ENCODE measurements around the gene CEP350.

Gene CEP350

DNA sequence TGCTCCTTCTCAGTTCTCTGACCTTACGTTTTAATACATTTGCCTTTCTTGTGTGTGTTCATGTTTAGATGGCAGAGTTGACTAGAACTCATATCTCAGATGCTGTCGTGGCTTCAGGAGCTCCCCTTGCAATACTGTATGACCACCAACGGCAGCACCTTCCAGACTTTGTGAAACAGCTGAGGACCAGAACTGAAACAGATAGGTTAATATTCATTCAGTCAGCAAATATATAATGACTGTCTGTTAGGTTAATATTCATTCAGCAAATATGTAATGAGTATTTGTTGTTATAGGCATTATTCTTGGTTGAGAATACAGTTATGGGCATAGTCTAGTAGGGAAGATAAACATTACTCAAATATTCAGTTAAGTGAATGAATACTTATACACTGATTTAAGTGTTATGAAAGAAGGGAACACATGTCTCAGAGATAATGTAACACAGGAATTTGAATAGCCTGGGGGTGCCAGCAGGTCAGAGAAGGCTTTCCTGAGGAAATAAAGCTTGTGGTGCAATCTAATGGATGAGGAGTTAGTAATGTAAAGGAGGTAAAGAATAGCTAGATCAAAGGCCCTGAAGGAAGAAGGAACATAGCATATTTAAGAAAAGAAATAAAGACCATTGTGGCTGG lies 88.5 kb downstream of the CEP350 start:
- H3K27ac ChIP-seq: peak overlapping the region; percentile 48
- peak; percentile 29 for DNase-seq (ENCODE audit: low read depth, low spot score)

DNA sequence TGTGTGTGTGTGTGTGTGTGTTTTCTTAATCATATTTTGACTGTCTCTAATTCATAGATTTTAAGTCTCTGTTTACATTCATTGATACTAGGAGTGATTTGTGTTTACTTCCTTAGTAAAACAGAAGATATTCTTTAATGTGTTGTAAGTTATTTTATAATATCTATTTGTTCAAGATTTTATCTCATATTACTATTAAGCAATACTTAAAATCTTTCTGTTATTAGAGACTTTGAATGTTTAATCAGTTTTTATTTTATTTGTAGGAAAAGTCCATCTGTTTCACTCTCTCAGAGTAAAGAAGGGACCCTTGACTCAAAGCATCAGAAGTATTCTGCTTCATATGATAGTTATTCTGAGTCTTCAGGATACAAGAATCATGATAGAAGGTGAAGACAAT lies 89.2 kb downstream of the CEP350 start:
- peak overlapping the region; percentile 48 for H3K27ac ChIP-seq
- no peak for DNase-seq (ENCODE audit: low read depth, low spot score)

GRCh38 chr1:180046674-180047073 lies 92.1 kb downstream of the CEP350 start:
- DNase-seq (ENCODE audit: low read depth, low spot score): no peak
- no peak overlapping the region for H3K27ac ChIP-seq

- no peak for DNase-seq (ENCODE audit: low read depth, low spot score)
- no peak overlapping the region for H3K27ac ChIP-seq
Measured at GRCh38 chr1:180053594-180054567, 99.3 kb downstream of the CEP350 start.

DNA sequence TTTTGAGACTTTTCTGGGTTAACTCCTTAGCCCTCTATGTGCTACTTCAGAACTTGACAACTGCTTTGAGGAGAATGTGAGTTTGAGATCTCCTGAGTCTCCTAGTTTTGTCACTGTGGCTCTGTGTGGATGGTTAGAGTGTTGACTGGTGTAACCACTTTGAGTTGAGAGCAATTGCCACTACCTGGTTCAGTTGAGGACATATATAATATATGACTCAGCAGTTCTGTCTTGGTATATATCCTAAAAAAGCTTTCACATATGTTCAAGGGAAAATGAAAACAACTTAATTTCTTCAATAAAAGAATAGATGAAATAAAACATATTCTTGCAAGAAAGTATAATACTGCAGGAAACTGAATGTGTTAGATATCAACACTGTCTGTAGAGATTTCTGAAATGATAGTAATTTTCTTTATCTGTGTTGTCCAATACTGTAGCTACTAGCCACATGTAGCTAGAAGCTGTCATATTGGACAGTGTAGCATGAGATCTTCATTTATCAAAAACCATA lies 103.3 kb downstream of the CEP350 start:
- no peak for DNase-seq (ENCODE audit: low read depth, low spot score)
- H3K27ac ChIP-seq: no peak overlapping the region

- no peak overlapping the region for H3K27ac ChIP-seq
- DNase-seq (ENCODE audit: low read depth, low spot score): no peak
Measured at GRCh38 chr1:180061019-180061418, 106.4 kb downstream of the CEP350 start.

GRCh38 chr1:180062452-180062971 lies 107.9 kb downstream of the CEP350 start:
- no peak for DNase-seq (ENCODE audit: low read depth, low spot score)

GRCh38 chr1:180065408-180065807 lies 110.8 kb downstream of the CEP350 start:
- no peak overlapping the region for H3K27ac ChIP-seq
- no peak for DNase-seq (ENCODE audit: low read depth, low spot score)

More at GRCh38 chr1:180062452-180062971, 107.9 kb downstream of the CEP350 start:
- H3K27ac ChIP-seq: no peak overlapping the region

- DNase-seq (ENCODE audit: low read depth, low spot score): no peak
- H3K27ac ChIP-seq: no peak overlapping the region
Measured at GRCh38 chr1:180066150-180066549, 111.5 kb downstream of the CEP350 start.

DNA sequence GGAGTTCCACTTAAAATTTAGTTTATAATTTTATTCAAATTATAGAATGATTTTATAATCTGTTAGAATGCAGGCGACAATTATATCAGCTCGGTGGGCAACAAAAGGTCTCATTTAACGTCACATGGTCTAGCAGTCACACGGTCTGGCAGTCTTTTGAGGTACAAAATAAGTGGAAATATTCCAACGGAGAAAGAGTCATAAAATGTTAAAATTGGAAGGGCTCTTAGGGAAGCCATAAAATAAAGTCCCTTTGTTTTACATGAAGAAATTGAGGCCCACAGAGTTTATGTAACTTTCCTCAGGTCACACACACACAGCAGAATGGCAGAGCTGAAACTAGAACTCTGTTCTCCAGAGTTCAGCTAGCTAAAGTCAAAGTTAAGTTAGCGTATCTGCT lies 115.7 kb downstream of the CEP350 start:
- DNase-seq (ENCODE audit: low read depth, low spot score): no peak
- H3K27ac ChIP-seq: no peak overlapping the region

DNA sequence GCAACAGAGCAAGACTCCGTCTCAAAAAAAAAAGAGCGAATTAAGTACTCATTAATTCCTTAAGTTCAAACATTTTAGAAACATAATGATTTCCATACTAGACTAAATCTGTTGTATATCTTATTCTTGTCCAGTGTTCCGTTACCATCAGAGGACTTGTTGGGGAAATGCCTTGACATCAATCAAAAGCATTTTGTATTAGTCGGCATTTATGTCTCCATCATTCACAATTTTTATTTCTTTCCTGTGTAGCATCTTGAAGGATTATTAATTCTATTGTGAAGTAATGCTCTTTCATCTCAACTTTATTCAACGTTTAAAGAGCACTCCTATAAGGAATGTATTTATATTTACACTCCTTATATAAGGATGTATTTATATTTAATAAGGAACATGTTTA lies 117.1 kb downstream of the CEP350 start:
- no peak for DNase-seq (ENCODE audit: low read depth, low spot score)
- no peak overlapping the region for H3K27ac ChIP-seq

DNA sequence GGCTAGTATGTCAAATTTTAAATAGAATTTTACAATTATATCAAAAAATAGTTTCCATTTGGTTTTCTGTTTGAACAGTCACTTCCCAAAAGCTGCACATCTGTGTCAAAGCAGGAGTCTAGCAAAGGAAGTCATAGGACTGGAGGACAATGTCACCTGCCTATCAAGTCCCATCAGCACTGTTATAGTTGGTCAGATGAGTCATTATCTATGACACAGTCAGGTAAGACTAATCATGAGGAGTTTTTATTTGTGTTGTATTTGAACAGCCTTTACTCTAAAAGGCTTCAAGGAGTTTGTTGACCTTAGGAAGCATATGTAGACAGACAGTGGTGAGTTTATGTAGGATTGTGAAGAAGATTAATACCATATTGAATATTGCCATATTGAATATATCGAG lies 125.8 kb downstream of the CEP350 start:
- DNase-seq (ENCODE audit: low read depth, low spot score): peak; percentile 44
- peak overlapping the region; percentile 6 for H3K27ac ChIP-seq

DNA sequence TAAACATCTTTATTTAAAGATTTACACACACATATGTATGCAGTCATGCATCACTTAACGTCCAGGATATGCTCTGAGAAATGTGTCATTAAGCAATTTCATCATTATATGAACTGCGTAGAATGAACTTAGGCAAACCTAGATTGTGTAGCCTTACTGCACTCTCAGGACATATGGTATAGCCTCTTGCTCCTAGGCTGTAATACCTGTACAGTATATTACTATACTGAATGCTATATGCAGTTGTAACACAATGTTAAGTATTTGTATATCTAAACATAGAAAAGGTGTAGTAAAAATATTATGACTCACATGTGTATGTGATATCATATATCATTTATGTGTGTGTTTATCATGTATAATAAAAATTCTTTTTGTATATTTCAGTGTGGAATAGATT lies 126.9 kb downstream of the CEP350 start:
- H3K27ac ChIP-seq: no peak overlapping the region

DNA sequence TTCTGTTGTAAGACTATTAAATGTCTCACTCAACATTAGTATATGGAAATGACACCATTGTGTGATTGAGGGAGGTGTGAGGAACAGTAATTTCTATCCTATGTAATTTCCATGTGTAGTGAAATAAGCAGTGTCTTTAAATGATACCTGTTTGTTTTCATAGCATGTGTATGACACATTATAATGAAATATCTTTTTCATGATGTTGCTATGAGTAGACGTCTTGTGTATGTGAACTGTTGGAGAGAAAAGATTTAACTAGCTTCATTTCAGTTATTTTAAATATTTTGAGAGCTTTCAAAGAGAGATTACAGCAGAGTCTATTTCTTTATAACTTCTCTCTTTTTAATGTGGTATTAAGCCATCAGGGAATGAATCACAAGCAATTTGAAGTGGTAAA lies 128.6 kb downstream of the CEP350 start:
- DNase-seq (ENCODE audit: low read depth, low spot score): no peak
- H3K27ac ChIP-seq: no peak overlapping the region

More for the DNA sequence above, 126.9 kb downstream of the CEP350 start:
- no peak for DNase-seq (ENCODE audit: low read depth, low spot score)

DNA sequence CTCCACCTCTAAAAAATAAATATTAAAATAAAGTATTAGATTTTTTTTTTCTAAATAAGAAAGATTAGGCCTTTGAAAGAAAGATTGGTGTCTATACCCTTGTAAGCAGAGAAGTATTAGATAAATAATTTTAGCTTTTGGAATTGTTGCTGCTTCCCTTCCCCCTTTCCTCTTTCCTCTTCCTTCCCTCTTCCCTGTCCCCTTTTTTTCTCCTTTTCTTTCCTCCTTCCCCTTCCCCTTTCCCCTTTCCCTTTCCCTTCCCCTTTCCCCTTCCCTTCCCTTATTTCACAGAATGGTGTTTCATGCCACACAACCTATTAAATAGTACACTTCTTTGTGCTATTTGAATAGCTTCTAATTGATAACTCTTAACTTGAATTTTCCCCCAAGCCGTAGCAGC lies 130.3 kb downstream of the CEP350 start:
- no peak for DNase-seq (ENCODE audit: low read depth, low spot score)
- no peak overlapping the region for H3K27ac ChIP-seq

DNA sequence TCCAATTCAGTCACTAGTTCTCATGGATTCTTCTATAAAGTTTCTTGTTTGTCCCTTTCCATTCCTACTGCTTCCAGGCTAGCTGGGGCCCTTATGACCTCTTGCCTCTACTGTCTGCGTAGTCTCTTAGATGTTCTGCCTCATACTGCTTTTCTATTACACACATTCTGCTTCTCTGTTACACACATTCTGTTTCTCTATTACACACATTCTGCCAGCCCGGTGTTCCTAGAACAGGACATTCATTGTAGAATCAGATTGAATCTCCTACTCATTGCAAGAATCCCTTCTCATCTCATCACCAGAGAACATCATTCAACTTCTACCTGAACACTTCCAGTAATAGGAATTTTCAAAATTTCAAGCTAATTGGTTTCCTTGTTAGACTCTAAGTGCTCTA lies 130.7 kb downstream of the CEP350 start:
- H3K27ac ChIP-seq: no peak overlapping the region
- DNase-seq (ENCODE audit: low read depth, low spot score): no peak

- H3K27ac ChIP-seq: no peak overlapping the region
Measured at GRCh38 chr1:180092931-180093650, 138.5 kb downstream of the CEP350 start.

DNA sequence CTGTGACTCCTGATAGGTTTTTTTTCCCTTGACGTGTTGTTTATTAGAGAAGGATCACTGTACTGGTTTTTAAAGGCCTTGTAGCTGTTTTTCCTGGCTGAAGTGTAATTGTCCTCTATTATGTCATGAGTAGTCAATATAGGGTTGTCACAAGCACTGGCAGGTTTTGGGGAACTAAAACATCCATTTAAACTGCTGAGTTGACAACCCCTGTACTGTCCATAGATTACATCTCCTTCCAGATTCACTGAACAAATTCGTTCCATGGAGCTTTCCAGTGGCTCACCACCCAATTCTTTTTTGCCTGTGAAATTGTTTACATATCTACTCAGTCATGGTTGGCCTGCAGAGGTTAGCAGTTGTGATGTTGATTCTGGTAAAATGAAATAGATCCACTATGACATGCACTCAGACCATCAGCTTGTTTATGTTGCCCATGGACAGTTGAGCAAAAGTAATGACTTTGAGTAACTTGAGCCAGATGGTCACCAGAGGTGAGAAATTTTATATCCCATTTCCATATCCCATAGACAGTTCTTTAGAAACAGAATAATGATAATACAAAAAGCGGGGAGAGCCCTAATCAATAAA lies 140.2 kb downstream of the CEP350 start:
- no peak overlapping the region for H3K27ac ChIP-seq
- DNase-seq (ENCODE audit: low read depth, low spot score): no peak

More at GRCh38 chr1:180092931-180093650, 138.5 kb downstream of the CEP350 start:
- DNase-seq (ENCODE audit: low read depth, low spot score): no peak

- no peak for DNase-seq (ENCODE audit: low read depth, low spot score)
- H3K27ac ChIP-seq: no peak overlapping the region
Measured at GRCh38 chr1:180096584-180097325, 142.1 kb downstream of the CEP350 start.

Measured in epithelial cell of prostate (primary cell).